ENCODE data around the gene CPNE7. TPM values are rescaled to one million over a fixed set of nuclear protein-coding genes. Genes with fewer than 3 reads are reported as not detected.

CPNE7 gene
- total and polyA plus RNA-seq, 9 of the 15 experiments (the other 6 are each of a cell fraction or from before 2014, with no cell fraction given), result 0.30 to 73.4 (median 32.7) TPM

DNA sequence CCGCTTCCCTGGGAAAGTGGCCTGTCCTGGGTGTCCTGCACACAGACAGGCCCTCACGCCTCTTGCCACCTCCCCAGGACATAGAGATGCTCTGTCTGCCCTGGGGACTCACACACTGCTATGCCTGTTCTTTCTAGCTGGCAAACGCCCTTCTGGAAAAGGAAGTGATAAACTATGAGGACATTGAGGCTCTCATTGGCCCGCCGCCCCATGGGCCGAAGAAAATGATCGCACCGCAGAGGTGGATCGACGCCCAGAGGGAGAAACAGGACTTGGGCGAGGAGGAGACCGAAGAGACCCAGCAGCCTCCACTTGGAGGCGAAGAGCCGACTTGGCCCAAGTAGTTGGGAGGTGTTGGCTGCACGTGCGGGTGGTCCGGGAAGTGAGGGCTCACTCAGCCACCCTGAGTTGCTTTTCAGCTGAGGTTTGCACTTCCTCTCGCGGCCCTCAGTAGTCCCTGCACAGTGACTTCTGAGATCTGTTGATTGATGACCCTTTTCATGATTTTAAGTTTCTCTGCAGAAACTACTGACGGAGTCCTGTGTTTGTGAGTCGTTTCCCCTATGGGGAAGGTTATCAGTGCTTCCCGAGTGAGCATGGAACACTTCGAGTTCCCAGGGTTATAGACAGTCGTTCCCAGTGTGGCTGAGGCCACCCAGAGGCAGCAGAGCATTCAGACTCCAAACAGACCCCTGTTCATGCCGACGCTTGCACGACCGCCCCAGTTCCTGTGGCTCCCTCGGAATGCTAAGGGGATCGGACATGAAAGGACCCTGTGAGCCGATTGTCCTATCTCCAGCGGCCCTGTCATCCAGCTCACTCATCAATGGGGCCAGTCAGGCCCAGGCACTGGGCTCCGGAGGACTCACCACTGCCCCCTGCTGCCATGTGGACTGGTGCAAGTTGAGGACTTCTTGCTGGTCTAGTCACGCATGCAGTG, 18.5 kb upstream of the CPNE7 start (continued):
- no peak for TF ChIP-seq ESRRA (IDR thresholded peaks at IDR 0.05; ENCODE audit: borderline replicate concordance, low read depth)
- TF ChIP-seq XRCC5 (IDR thresholded peaks at IDR 0.05; ENCODE audit: low read depth, low read length), result peak; percentile 84; the same call in 1 of the 2 replicates
- TF ChIP-seq, protein P1, sequence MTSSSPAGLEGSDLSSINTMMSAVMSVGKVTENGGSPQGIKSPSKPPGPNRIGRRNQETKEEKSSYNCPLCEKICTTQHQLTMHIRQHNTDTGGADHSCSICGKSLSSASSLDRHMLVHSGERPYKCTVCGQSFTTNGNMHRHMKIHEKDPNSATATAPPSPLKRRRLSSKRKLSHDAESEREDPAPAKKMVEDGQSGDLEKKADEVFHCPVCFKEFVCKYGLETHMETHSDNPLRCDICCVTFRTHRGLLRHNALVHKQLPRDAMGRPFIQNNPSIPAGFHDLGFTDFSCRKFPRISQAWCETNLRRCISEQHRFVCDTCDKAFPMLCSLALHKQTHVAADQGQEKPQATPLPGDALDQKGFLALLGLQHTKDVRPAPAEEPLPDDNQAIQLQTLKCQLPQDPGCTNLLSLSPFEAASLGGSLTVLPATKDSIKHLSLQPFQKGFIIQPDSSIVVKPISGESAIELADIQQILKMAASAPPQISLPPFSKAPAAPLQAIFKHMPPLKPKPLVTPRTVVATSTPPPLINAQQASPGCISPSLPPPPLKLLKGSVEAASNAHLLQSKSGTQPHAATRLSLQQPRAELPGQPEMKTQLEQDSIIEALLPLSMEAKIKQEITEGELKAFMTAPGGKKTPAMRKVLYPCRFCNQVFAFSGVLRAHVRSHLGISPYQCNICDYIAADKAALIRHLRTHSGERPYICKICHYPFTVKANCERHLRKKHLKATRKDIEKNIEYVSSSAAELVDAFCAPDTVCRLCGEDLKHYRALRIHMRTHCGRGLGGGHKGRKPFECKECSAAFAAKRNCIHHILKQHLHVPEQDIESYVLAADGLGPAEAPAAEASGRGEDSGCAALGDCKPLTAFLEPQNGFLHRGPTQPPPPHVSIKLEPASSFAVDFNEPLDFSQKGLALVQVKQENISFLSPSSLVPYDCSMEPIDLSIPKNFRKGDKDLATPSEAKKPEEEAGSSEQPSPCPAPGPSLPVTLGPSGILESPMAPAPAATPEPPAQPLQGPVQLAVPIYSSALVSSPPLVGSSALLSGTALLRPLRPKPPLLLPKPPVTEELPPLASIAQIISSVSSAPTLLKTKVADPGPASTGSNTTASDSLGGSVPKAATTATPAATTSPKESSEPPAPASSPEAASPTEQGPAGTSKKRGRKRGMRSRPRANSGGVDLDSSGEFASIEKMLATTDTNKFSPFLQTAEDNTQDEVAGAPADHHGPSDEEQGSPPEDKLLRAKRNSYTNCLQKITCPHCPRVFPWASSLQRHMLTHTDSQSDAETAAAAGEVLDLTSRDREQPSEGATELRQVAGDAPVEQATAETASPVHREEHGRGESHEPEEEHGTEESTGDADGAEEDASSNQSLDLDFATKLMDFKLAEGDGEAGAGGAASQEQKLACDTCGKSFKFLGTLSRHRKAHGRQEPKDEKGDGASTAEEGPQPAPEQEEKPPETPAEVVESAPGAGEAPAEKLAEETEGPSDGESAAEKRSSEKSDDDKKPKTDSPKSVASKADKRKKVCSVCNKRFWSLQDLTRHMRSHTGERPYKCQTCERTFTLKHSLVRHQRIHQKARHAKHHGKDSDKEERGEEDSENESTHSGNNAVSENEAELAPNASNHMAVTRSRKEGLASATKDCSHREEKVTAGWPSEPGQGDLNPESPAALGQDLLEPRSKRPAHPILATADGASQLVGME (CRISPR knock-in tag; IDR thresholded peaks at IDR 0.05), result no peak
- TF ChIP-seq, protein P2, sequence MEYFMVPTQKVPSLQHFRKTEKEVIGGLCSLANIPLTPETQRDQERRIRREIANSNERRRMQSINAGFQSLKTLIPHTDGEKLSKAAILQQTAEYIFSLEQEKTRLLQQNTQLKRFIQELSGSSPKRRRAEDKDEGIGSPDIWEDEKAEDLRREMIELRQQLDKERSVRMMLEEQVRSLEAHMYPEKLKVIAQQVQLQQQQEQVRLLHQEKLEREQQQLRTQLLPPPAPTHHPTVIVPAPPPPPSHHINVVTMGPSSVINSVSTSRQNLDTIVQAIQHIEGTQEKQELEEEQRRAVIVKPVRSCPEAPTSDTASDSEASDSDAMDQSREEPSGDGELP (CRISPR knock-in tag; IDR thresholded peaks at IDR 0.05; ENCODE audit: borderline replicate concordance), result peak; percentile 59; the same call in 1 of the 2 replicates
- TF ChIP-seq, protein P3, sequence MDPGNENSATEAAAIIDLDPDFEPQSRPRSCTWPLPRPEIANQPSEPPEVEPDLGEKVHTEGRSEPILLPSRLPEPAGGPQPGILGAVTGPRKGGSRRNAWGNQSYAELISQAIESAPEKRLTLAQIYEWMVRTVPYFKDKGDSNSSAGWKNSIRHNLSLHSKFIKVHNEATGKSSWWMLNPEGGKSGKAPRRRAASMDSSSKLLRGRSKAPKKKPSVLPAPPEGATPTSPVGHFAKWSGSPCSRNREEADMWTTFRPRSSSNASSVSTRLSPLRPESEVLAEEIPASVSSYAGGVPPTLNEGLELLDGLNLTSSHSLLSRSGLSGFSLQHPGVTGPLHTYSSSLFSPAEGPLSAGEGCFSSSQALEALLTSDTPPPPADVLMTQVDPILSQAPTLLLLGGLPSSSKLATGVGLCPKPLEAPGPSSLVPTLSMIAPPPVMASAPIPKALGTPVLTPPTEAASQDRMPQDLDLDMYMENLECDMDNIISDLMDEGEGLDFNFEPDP (CRISPR knock-in tag; IDR thresholded peaks at IDR 0.05), result no peak
- TF ChIP-seq, protein P4, sequence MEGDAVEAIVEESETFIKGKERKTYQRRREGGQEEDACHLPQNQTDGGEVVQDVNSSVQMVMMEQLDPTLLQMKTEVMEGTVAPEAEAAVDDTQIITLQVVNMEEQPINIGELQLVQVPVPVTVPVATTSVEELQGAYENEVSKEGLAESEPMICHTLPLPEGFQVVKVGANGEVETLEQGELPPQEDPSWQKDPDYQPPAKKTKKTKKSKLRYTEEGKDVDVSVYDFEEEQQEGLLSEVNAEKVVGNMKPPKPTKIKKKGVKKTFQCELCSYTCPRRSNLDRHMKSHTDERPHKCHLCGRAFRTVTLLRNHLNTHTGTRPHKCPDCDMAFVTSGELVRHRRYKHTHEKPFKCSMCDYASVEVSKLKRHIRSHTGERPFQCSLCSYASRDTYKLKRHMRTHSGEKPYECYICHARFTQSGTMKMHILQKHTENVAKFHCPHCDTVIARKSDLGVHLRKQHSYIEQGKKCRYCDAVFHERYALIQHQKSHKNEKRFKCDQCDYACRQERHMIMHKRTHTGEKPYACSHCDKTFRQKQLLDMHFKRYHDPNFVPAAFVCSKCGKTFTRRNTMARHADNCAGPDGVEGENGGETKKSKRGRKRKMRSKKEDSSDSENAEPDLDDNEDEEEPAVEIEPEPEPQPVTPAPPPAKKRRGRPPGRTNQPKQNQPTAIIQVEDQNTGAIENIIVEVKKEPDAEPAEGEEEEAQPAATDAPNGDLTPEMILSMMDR (IDR thresholded peaks at IDR 0.05 in 2 of 3, conservative IDR thresholded peaks at IDR 0.05 in 1 of 3; ENCODE audit: insufficient read depth in 2 of 3, low read depth in 1 of 3, low read length in 3 of 3), result peak; percentile 85 to 95 (median 87)
- TF ChIP-seq XRCC4 (IDR thresholded peaks at IDR 0.05; ENCODE audit: extremely low read depth, insufficient read depth, insufficient read length), result no peak
- no peak for TF ChIP-seq ZNF140 (CRISPR knock-in tag; IDR thresholded peaks at IDR 0.05)
- no peak for TF ChIP-seq BCOR (IDR thresholded peaks at IDR 0.05)
- TF ChIP-seq, protein P5, sequence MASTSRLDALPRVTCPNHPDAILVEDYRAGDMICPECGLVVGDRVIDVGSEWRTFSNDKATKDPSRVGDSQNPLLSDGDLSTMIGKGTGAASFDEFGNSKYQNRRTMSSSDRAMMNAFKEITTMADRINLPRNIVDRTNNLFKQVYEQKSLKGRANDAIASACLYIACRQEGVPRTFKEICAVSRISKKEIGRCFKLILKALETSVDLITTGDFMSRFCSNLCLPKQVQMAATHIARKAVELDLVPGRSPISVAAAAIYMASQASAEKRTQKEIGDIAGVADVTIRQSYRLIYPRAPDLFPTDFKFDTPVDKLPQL (IDR thresholded peaks at IDR 0.05; ENCODE audit: extremely low read depth, insufficient read length), result no peak
- no peak for TF ChIP-seq ZNF583 (CRISPR knock-in tag; IDR thresholded peaks at IDR 0.05)
- TF ChIP-seq ZNF778 (CRISPR knock-in tag; IDR thresholded peaks at IDR 0.05), result no peak
- peak; percentile 43 to 74 for TF ChIP-seq RAD21 (CRISPR knock-in tag; conservative IDR thresholded peaks at IDR 0.05 in 1 of 2, IDR thresholded peaks at IDR 0.05 in 1 of 2)
- TF ChIP-seq HDAC6 (IDR thresholded peaks at IDR 0.05; ENCODE audit: low read depth, low read length), result no peak
- TF ChIP-seq ZKSCAN1 (IDR thresholded peaks at IDR 0.05; ENCODE audit: low read depth, low read length), result no peak

Data from K562 (cell line).